Esophagus muscularis mucosa (tissue), 4 donors: Measurements from ENCODE around the gene KIF18B.

Experiments used
- CTCF ChIP-seq, 3 experiments: fragments of 200-600 bp in 2 of 3; fragments of 450-650 bp in 1 of 3; sonication (generic) in 2 of 3; IDR thresholded peaks; one replicate each; pipeline ENCODE4 v1.5.1; 2017 to 2019; ENCODE audit warnings: antibody characterized with exemption in 3 of 3, mild to moderate bottlenecking in 2 of 3, moderate library complexity in 1 of 3
- EP300 ChIP-seq: sonication (generic); formaldehyde crosslinking; IDR thresholded peaks from one replicate; pipeline ENCODE4 v1.6.1; 2017; ENCODE audit warnings: antibody characterized with exemption
- POLR2A ChIP-seq: fragments of 450-650 bp; IDR thresholded peaks from one replicate; pipeline ENCODE4 v1.6.1; 2017; ENCODE audit warnings: antibody characterized with exemption, moderate library complexity, mild to moderate bottlenecking, low read depth
- POLR2AphosphoS5 ChIP-seq, 2 donors: sonication (generic); formaldehyde crosslinking; IDR thresholded peaks; one replicate each; pipeline ENCODE4 v1.6.1; 2017; ENCODE audit warnings: antibody characterized with exemption in 2 of 2

GRCh38 chr17:44915862-44916780 is 31.5 kb downstream of the KIF18B start:
- TF ChIP-seq CTCF (IDR thresholded peaks at IDR 0.05) (no peak), POLR2A (no peak), POLR2AphosphoS5 (IDR thresholded peaks at IDR 0.05) (no peak), EP300 (no peak)
